ENCODE results near the gene ARNT2. TPM values are rescaled to one million over a fixed set of nuclear protein-coding genes. Genes with fewer than 3 reads are reported as not detected.

Gene ARNT2
- total RNA-seq, 1 experiment from 2014 or later, result 7.0 TPM

GRCh38 chr15:80382285-80382684 lies 21.9 kb upstream of the ARNT2 start (continued):
- TF ChIP-seq E2F4 (CRISPR knock-in tag; IDR thresholded peaks at IDR 0.05; ENCODE audit: borderline replicate concordance, low read depth), result no peak
- TF ChIP-seq TCF7 (CRISPR knock-in tag; IDR thresholded peaks at IDR 0.05; ENCODE audit: low read depth), result no peak
- TF ChIP-seq STAT6 (CRISPR knock-in tag; conservative IDR thresholded peaks at IDR 0.05; ENCODE audit: low read depth), result no peak

GRCh38 chr15:80384432-80384831 lies 19.8 kb upstream of the ARNT2 start:
- peaks cover 6% of the 10 kb centered on the region for H3K9me3 Mint-ChIP-seq
- ATAC-seq (no peak), DNase-seq (ENCODE audit: low spot score) (no peak)
- H3K4me1 Mint-ChIP-seq, result peaks cover 27% of the 10 kb centered on the region
- no peak overlapping the region for H3K4me3 Mint-ChIP-seq
- no peak overlapping the region for H3K27ac Mint-ChIP-seq
- no peaks in the 10 kb centered on the region; the same call in 1 of the 2 replicates for H3K36me3 Mint-ChIP-seq
- ChIA-PET POLR2A (no interaction called here), CTCF (no interaction called here)
- no peaks in the 10 kb centered on the region for H3K27me3 Mint-ChIP-seq (ENCODE audit: low read depth)
- TF ChIP-seq FOXP4 (CRISPR knock-in tag; IDR thresholded peaks at IDR 0.05), result no peak
- no peak for TF ChIP-seq ZNF138 (CRISPR knock-in tag; conservative IDR thresholded peaks at IDR 0.05)
- no peak for TF ChIP-seq ZNF396 (CRISPR knock-in tag; IDR thresholded peaks at IDR 0.05; ENCODE audit: borderline replicate concordance)
- TF ChIP-seq RELA (CRISPR knock-in tag; IDR thresholded peaks at IDR 0.05; ENCODE audit: borderline replicate concordance), result no peak
- no peak for TF ChIP-seq PRRX2 (CRISPR knock-in tag; IDR thresholded peaks at IDR 0.05)
- TF ChIP-seq ZNF317 (CRISPR knock-in tag; IDR thresholded peaks at IDR 0.05; ENCODE audit: borderline replicate concordance, low read depth), result no peak
- TF ChIP-seq ZNF532 (CRISPR knock-in tag; IDR thresholded peaks at IDR 0.05; ENCODE audit: borderline replicate concordance), result no peak
- TF ChIP-seq MAX (CRISPR knock-in tag; IDR thresholded peaks at IDR 0.05), result no peak
- TF ChIP-seq TEAD1 (CRISPR knock-in tag; IDR thresholded peaks at IDR 0.05), result no peak
- no peak for TF ChIP-seq ZNF281 (CRISPR knock-in tag; IDR thresholded peaks at IDR 0.05)
- TF ChIP-seq E2F1 (CRISPR knock-in tag; IDR thresholded peaks at IDR 0.05), result no peak
- TF ChIP-seq ZNF219 (CRISPR knock-in tag; IDR thresholded peaks at IDR 0.05; ENCODE audit: borderline replicate concordance), result no peak
- TF ChIP-seq, protein P1, sequence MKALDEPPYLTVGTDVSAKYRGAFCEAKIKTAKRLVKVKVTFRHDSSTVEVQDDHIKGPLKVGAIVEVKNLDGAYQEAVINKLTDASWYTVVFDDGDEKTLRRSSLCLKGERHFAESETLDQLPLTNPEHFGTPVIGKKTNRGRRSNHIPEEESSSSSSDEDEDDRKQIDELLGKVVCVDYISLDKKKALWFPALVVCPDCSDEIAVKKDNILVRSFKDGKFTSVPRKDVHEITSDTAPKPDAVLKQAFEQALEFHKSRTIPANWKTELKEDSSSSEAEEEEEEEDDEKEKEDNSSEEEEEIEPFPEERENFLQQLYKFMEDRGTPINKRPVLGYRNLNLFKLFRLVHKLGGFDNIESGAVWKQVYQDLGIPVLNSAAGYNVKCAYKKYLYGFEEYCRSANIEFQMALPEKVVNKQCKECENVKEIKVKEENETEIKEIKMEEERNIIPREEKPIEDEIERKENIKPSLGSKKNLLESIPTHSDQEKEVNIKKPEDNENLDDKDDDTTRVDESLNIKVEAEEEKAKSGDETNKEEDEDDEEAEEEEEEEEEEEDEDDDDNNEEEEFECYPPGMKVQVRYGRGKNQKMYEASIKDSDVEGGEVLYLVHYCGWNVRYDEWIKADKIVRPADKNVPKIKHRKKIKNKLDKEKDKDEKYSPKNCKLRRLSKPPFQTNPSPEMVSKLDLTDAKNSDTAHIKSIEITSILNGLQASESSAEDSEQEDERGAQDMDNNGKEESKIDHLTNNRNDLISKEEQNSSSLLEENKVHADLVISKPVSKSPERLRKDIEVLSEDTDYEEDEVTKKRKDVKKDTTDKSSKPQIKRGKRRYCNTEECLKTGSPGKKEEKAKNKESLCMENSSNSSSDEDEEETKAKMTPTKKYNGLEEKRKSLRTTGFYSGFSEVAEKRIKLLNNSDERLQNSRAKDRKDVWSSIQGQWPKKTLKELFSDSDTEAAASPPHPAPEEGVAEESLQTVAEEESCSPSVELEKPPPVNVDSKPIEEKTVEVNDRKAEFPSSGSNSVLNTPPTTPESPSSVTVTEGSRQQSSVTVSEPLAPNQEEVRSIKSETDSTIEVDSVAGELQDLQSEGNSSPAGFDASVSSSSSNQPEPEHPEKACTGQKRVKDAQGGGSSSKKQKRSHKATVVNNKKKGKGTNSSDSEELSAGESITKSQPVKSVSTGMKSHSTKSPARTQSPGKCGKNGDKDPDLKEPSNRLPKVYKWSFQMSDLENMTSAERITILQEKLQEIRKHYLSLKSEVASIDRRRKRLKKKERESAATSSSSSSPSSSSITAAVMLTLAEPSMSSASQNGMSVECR (CRISPR knock-in tag; IDR thresholded peaks at IDR 0.05; ENCODE audit: borderline replicate concordance), result no peak
